A549 (cell line): ENCODE data around the gene BCL2. TPM values are rescaled to one million over a fixed set of nuclear protein-coding genes. Genes with fewer than 3 reads are reported as not detected.
A peak's percentile ranks its signal among the peaks of the same experiment; 100 is the strongest.

ENCODE experiments used
- ATAC-seq, 2 experiments: fragments of 200-7000 bp in 1 of 2; fragments of >200 bp in 1 of 2; cut with Nextera tagmentation in 1 of 2; cut with Tn5 transposase in 1 of 2; 3 replicates each; pipeline versions ENCODE4 v1.8.0 to v1.9.1; 2018 to 2020; ENCODE audit warnings: mild to moderate bottlenecking in 1 of 2, moderate library complexity in 1 of 2
- CTCF ChIA-PET: fragments of 300-600 bp; sonication (Branson Sonifier 250); formaldehyde crosslinking; extraction: SDS; loops from one replicate; lab custom pipeline; 2021; ENCODE audit warnings: antibody characterized with exemption, inconsistent platforms; lab: Yijun Ruan, JAX
- POLR2A ChIA-PET: fragments of 350-600 bp; formaldehyde crosslinking; extraction: SDS; loops from one replicate; lab custom pipeline; 2021; ENCODE audit warnings: antibody characterized with exemption, inconsistent platforms; lab: Yijun Ruan, JAX
- DNase-seq, 2 experiments: peaks; one replicate each; pipeline versions ENCODE4 v3.0.0 to v3.0.0-alpha.2; 2011 to 2016; ENCODE audit warnings: low read depth in 1 of 2, low spot score in 1 of 2
- FAIRE-seq: peaks from 2 replicates; lab custom pipeline; 2011; peaks lifted over from hg19 to GRCh38; lab: Jason Lieb, UNC
- H3K27ac ChIP-seq, 2 experiments: fragments of >200 bp; sonication (Bioruptor Twin); formaldehyde crosslinking; 3 replicates each; pipeline ENCODE4 v1.5.1; 2016 to 2017
- H3K4me1 ChIP-seq: fragments of >200 bp; sonication (Bioruptor Twin); formaldehyde crosslinking; 3 replicates; pipeline ENCODE4 v1.6.1; 2016
- H3K4me2 ChIP-seq: fragments of >200 bp; sonication (Bioruptor Twin); formaldehyde crosslinking; 3 replicates; pipeline ENCODE4 v1.6.1; 2016
- H3K4me3 ChIP-seq: fragments of >200 bp; sonication (Bioruptor Twin); formaldehyde crosslinking; 3 replicates; pipeline ENCODE4 v1.5.1; 2016
- H3K9me3 ChIP-seq: fragments of >200 bp; sonication (Bioruptor Twin); formaldehyde crosslinking; 3 replicates; pipeline ENCODE4 v1.6.1; 2016
- ATOH8 ChIP-seq: fragments of 250-450 bp; sonication (Bioruptor Pico); IDR thresholded peaks from 2 replicates; pipeline ENCODE4 v1.5.0; 2020; ENCODE audit warnings: low read depth, mild to moderate bottlenecking, moderate library complexity
- BHLHE40 ChIP-seq: IDR thresholded peaks from 2 replicates; pipeline ENCODE4 v1.6.1; 2012; ENCODE audit warnings: low read depth, low read length, inconsistent platforms
- CBX2 ChIP-seq: fragments of 200-600 bp; sonication (generic); IDR thresholded peaks from 2 replicates; pipeline ENCODE4 v1.6.1; 2016; ENCODE audit warnings: low read depth, mild to moderate bottlenecking, borderline replicate concordance
- CTCF ChIP-seq: fragments of >200 bp; sonication (Bioruptor Twin); formaldehyde crosslinking; IDR thresholded peaks from 3 replicates; pipeline ENCODE4 v1.5.1; 2016
- E2F6 ChIP-seq: IDR thresholded peaks from 2 replicates; pipeline ENCODE4 v1.6.1; 2012; ENCODE audit warnings: low read depth, borderline replicate concordance
- EHF ChIP-seq: fragments of 250-450 bp; sonication (Bioruptor Pico); IDR thresholded peaks from 2 replicates; pipeline ENCODE4 v1.5.0; 2020; ENCODE audit warnings: mild to moderate bottlenecking
- EP300 ChIP-seq, 2 experiments: fragments of >200 bp; sonication (Bioruptor Twin); formaldehyde crosslinking; IDR thresholded peaks; 2 replicates in 1 of 2; 3 replicates in 1 of 2; pipeline ENCODE4 v1.6.1; 2016 to 2017
- ESRRA ChIP-seq: fragments of 150-350 bp; IDR thresholded peaks from 2 replicates; pipeline ENCODE4 v1.6.1; 2014; ENCODE audit warnings: mild to moderate bottlenecking, low read length, borderline replicate concordance
- FOSB ChIP-seq: fragments of 250-450 bp; sonication (Bioruptor Pico); IDR thresholded peaks from 2 replicates; pipeline ENCODE4 v1.5.0; 2020; ENCODE audit warnings: mild to moderate bottlenecking, moderate library complexity
- HOXB5 ChIP-seq: fragments of 250-450 bp; sonication (Bioruptor Pico); IDR thresholded peaks from 2 replicates; pipeline ENCODE4 v1.5.0; 2020; ENCODE audit warnings: mild to moderate bottlenecking, moderate library complexity
- KDM1A ChIP-seq: fragments of 200-600 bp; sonication (generic); IDR thresholded peaks from 2 replicates; pipeline ENCODE4 v1.6.1; 2016; ENCODE audit warnings: low read depth, mild to moderate bottlenecking
- MAFK ChIP-seq: fragments of 450-650 bp; IDR thresholded peaks from 2 replicates; pipeline ENCODE4 v1.6.1; 2014; ENCODE audit not compliant: partially characterized antibody
- MAZ ChIP-seq: fragments of 150-350 bp; IDR thresholded peaks from 2 replicates; pipeline ENCODE4 v1.6.1; 2014; ENCODE audit warnings: antibody characterized with exemption, low read depth, low read length, borderline replicate concordance
- PBX3 ChIP-seq: IDR thresholded peaks from 2 replicates; pipeline ENCODE4 v1.6.1; 2012
- PHF8 ChIP-seq: fragments of 200-600 bp; sonication (generic); IDR thresholded peaks from 2 replicates; pipeline ENCODE4 v1.6.1; 2016; ENCODE audit warnings: low read depth, mild to moderate bottlenecking, antibody characterized with exemption, moderate library complexity, borderline replicate concordance
- RAD21 ChIP-seq, 2 experiments: fragments of >200 bp in 1 of 2; sonication (Bioruptor Twin) in 1 of 2; formaldehyde crosslinking in 1 of 2; IDR thresholded peaks in 1 of 2; conservative IDR thresholded peaks in 1 of 2; 2 replicates in 1 of 2; 3 replicates in 1 of 2; pipeline ENCODE4 v1.6.1; 2012 to 2018; ENCODE audit warnings: inconsistent platforms in 1 of 2
- RARB ChIP-seq: fragments of 250-450 bp; sonication (Bioruptor Pico); IDR thresholded peaks from 2 replicates; pipeline ENCODE4 v1.8.0; 2021; ENCODE audit warnings: mild to moderate bottlenecking, moderate library complexity
- RCOR1 ChIP-seq: fragments of 150-350 bp; IDR thresholded peaks from 2 replicates; pipeline ENCODE4 v1.6.1; 2014; ENCODE audit warnings: antibody characterized with exemption, low read length, low read depth
- REST ChIP-seq: fragments of 200-600 bp; sonication (generic); IDR thresholded peaks from 2 replicates; pipeline ENCODE4 v1.6.1; 2016; ENCODE audit warnings: antibody characterized with exemption, mild to moderate bottlenecking, moderate library complexity
- SMC3 ChIP-seq: fragments of >200 bp; sonication (Bioruptor Twin); formaldehyde crosslinking; IDR thresholded peaks from 3 replicates; pipeline ENCODE4 v1.6.1; 2018; ENCODE audit warnings: inconsistent platforms
- SREBF2 ChIP-seq: fragments of 450-650 bp; IDR thresholded peaks from 2 replicates; pipeline ENCODE4 v1.6.1; 2014; ENCODE audit warnings: mild to moderate bottlenecking, moderate library complexity
- TFCP2L1 ChIP-seq: fragments of 250-450 bp; sonication (Bioruptor Pico); IDR thresholded peaks from 2 replicates; pipeline ENCODE4 v1.5.0; 2021; ENCODE audit warnings: mild to moderate bottlenecking
- TP53 ChIP-seq: fragments of 250-450 bp; sonication (Bioruptor Pico); IDR thresholded peaks from 2 replicates; pipeline ENCODE4 v1.5.0; 2021; ENCODE audit warnings: mild to moderate bottlenecking, moderate library complexity
- USF2 ChIP-seq: fragments of 450-650 bp; IDR thresholded peaks from 2 replicates; pipeline ENCODE4 v1.6.1; 2014; ENCODE audit warnings: antibody characterized with exemption
- ZC3H11A ChIP-seq: fragments of 450-650 bp; IDR thresholded peaks from 2 replicates; pipeline ENCODE4 v1.6.1; 2014; ENCODE audit warnings: antibody characterized with exemption, mild to moderate bottlenecking
- WGBS: methylation state at CpG from one replicate; pipeline ENCODE4 v1.1.6; 2017; ENCODE audit errors: missing lambda C conversion rate; 5-methylcytosine and 5-hydroxymethylcytosine counted together
- polyA plus RNA-seq, 4 experiments: library from polyadenylated mRNA; depleted of rRNA in 3 of 4; stranded (reverse); fragments of >200 nt; fragmentation: RNase III in 1 of 4; extraction: RNeasy Plus Mini Kit Qiagen cat#74134 plus additional on column Dnase treatment in 1 of 4; gene quantifications; 2 replicates in 3 of 4; 3 replicates in 1 of 4; pipeline ENCODE4 v1.2.3, GENCODE V29; 2011 to 2017

The BCL2 gene
- polyA plus RNA-seq, 2 of the 4 experiments (the other 2 are of a cell fraction): 0.50 to 0.61 TPM

GRCh38 chr18:63344918-63345317, 25.3 kb upstream of the BCL2 start (continued):
- TF ChIP-seq CBX2: no peak
- TF ChIP-seq MAZ: no peak
- no peak for TF ChIP-seq USF2
- no peak for TF ChIP-seq EP300 (IDR thresholded peaks at IDR 0.05)

GRCh38 chr18:63344263-63344662, 24.7 kb upstream of the BCL2 start:
- no peak overlapping the region for H3K27ac ChIP-seq
- H3K4me3 ChIP-seq: no peak overlapping the region
- TF ChIP-seq BHLHE40 (no peak), CBX2 (no peak), PHF8 (no peak)
- FAIRE-seq: no peak
- H3K4me1 ChIP-seq: no peaks in the 10 kb centered on the region
- H3K9me3 ChIP-seq: no peaks in the 10 kb centered on the region
- POLR2A ChIA-PET: no interaction called here
- no peak overlapping the region for H3K4me2 ChIP-seq
- no peak for DNase-seq
- CTCF ChIA-PET: interaction anchor here (1.7 to 3.9 kb wide), 2 partner anchors 10 to 94 kb away, joined by 4 to 27 read pairs; no protein-coding TSS in a partner anchor
- 86% methylated on average over 5 of the region's 5 CpGs for WGBS
- no peak for ATAC-seq

- ATAC-seq (peak; percentile 88 to 94), DNase-seq (peak; percentile 36 to 64), FAIRE-seq (no peak)
- no peak overlapping the region for H3K27ac ChIP-seq
- no peaks in the 10 kb centered on the region for H3K4me1 ChIP-seq
- H3K4me2 ChIP-seq: no peak overlapping the region
- TF ChIP-seq USF2 (no peak), HOXB5 (CRISPR knock-in tag) (no peak), E2F6 (no peak), RAD21 (conservative IDR thresholded peaks at IDR 0.05 in 1 of 2, IDR thresholded peaks at IDR 0.05 in 1 of 2) (peak; percentile 45 to 57), KDM1A (no peak), ATOH8 (CRISPR knock-in tag) (no peak), FOSB (CRISPR knock-in tag) (no peak), RARB (no peak), EHF (CRISPR knock-in tag) (no peak), CTCF (peak; percentile 47), TP53 (no peak), REST (no peak), SMC3 (peak; percentile 45; the same call in 1 of the 3 replicates), MAFK (no peak), ZC3H11A (no peak), TFCP2L1 (CRISPR knock-in tag) (no peak), PHF8 (no peak), ESRRA (no peak), PBX3 (no peak), SREBF2 (no peak), RCOR1 (no peak)
- POLR2A ChIA-PET: no interaction called here
- 29% methylated on average over 5 of the region's 5 CpGs for WGBS
- CTCF ChIA-PET: interaction anchor here (0.6 to 3.9 kb wide), 12 partner anchors 11 to 771 kb away, joined by 3 to 27 read pairs (median 4); no protein-coding TSS in a partner anchor
- H3K9me3 ChIP-seq: no peaks in the 10 kb centered on the region
- no peak overlapping the region for H3K4me3 ChIP-seq
These were observed 22.6 kb upstream of the BCL2 start for GRCh38 chr18:63342206-63342605.
